ENCODE data around the gene KLK11.

The KLK11 gene

DNA sequence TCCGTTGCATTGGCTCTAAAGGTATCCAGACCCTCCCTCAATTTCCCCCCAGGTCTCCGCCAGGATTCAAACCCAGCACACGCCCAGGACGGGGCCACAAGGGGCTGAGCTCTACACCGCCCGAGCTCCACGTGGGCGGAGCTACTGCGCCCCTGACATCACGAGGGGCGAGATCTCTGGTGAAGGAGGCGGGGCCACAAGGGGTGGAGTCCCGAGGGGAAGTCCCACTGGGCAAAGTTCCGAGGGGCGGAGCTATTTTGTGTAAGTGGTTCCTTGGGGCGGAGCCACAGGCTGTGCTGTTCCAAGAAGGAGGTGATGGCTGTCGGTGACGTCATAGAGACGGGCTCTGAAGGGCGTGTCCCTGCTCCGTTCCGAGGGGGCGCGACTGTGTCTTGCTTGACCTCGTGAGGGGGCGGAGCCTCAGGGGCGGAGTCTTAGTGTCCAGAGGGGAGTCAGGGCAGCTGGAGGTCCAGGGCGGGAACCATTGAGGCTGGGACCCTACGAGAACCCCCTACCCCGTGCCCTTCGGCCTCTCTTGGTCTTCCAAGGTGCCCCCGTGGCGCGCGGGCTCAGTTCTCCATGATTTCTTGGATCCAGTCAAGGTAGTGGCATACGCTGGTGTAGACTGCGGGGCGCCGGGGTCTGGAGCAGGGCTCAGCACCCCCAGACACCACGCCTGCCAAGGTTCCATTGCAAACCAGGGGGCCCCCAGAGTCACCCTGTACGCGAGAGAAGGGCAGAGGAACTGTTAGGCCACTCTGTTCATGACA lies 23.7 kb downstream of the KLK11 start:
- no peak overlapping the region for H3K4me3 ChIP-seq (ENCODE audit: low read depth, low read length)
- in situ Hi-C loops (cut with HindIII; ENCODE audit: low sequenced_read_pairs): no loop called here
- no peak for DNase-seq (ENCODE audit: low read depth, low spot score)
- TF ChIP-seq, protein P1, sequence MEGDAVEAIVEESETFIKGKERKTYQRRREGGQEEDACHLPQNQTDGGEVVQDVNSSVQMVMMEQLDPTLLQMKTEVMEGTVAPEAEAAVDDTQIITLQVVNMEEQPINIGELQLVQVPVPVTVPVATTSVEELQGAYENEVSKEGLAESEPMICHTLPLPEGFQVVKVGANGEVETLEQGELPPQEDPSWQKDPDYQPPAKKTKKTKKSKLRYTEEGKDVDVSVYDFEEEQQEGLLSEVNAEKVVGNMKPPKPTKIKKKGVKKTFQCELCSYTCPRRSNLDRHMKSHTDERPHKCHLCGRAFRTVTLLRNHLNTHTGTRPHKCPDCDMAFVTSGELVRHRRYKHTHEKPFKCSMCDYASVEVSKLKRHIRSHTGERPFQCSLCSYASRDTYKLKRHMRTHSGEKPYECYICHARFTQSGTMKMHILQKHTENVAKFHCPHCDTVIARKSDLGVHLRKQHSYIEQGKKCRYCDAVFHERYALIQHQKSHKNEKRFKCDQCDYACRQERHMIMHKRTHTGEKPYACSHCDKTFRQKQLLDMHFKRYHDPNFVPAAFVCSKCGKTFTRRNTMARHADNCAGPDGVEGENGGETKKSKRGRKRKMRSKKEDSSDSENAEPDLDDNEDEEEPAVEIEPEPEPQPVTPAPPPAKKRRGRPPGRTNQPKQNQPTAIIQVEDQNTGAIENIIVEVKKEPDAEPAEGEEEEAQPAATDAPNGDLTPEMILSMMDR (IDR thresholded peaks at IDR 0.05; ENCODE audit: low read depth, low read length): no peak

DNA sequence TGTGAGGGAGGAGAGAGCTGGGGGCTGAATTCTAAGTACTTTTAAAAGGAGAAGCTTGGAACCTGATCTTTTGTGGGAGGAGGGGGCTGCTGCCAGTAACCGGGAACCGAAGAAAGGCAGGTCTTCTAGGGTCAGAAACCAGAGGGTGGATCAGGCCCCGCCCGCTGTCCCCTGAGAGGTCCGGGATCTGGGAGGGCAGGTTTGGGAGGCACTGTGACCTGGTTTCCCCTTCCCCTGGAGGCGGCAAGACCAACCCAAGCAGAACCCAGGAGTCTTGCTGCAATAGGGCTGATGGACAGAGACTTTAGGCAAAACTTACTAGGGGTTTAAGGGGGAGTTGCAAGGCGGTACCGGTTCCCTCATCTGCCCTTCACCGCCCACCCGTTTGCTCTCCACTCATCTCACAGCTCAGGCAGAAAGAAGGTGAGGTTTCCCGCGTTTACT lies 24.3 kb downstream of the KLK11 start:
- TF ChIP-seq, protein P1 (IDR thresholded peaks at IDR 0.05; ENCODE audit: low read depth, low read length): no peak
- no peak for DNase-seq (ENCODE audit: low read depth, low spot score)
- in situ Hi-C loops (cut with HindIII; ENCODE audit: low sequenced_read_pairs): no loop called here
- H3K4me3 ChIP-seq (ENCODE audit: low read depth, low read length): no peak overlapping the region

DNA sequence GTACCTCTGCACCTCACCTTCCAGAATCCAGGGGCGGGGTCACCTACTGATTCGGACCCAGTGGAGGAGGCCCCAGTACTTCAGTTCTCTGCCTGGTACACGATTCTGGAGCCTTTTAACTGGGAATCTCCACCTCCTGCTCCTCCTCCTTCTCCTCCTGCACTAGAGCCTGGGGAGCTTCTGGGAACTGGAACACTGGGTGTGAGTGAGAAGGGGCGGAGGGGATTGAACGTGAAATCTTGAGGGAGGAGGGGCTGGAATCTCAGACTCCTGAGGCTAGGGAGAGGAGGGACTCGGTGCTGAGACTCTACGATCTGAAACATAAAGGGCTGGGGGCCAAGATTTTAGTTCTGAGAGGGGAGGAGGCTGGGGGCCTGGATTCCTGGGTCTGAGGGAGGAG lies 24.9 kb downstream of the KLK11 start, which contains the start of gene KLK8:
TSS of gene KLK8 (minus strand) at position 90 of the 400 bp plus-strand sequence. CDS start 437 bp downstream, outside the sequence.
- TF ChIP-seq, protein P1 (IDR thresholded peaks at IDR 0.05; ENCODE audit: low read depth, low read length): no peak
- H3K4me3 ChIP-seq (ENCODE audit: low read depth, low read length): no peak within 1 kb of the TSS
- DNase-seq (ENCODE audit: low read depth, low spot score): no peak
- in situ Hi-C loops (cut with HindIII; ENCODE audit: low sequenced_read_pairs): no loop called here

DNA sequence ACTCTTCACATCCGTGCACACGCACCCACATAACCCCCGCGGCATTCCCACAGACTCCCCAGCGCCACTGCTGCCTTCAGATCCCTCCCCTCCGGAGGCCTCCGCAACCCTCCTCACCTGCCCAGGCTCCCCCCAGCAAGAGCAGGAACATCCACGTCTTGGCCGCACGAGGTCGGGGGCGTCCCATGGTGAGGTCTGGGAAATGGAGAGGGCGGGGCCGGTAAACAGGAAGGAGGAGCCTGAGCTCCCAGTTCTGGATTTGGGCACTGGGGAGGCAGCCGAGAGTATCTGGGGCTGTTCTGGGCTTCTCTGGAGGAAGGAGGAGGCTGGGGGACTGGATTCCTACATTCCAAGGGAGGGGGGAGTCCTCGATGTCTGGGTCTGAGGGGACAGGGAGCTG lies 25.4 kb downstream of the KLK11 start:
- in situ Hi-C loops (cut with HindIII; ENCODE audit: low sequenced_read_pairs): no loop called here
- TF ChIP-seq, protein P1 (IDR thresholded peaks at IDR 0.05; ENCODE audit: low read depth, low read length): no peak
- DNase-seq (ENCODE audit: low read depth, low spot score): no peak
- H3K4me3 ChIP-seq (ENCODE audit: low read depth, low read length): no peak overlapping the region

DNA sequence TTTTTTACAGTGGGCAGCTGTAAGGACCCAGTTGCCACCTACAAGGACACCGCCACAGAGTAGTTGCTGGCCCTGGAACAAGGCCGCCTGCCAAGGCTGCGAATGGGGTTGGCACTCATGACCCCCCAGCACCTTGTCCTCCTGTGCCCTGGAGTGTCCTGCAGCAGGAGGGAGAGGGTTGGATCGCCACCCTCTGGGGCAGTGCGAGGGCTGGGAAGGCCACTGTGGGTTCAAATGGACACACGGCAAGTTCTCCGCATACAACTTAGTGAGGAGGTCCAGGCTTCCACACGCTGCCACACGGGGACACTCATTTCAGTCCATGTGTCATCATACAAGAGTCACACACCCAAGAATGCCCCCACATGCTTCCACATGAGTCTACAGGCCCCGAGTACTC lies 26.0 kb downstream of the KLK11 start:
- H3K4me3 ChIP-seq (ENCODE audit: low read depth, low read length): no peak overlapping the region
- DNase-seq (ENCODE audit: low read depth, low spot score): no peak
- TF ChIP-seq, protein P1 (IDR thresholded peaks at IDR 0.05; ENCODE audit: low read depth, low read length): no peak
- in situ Hi-C loops (cut with HindIII; ENCODE audit: low sequenced_read_pairs): no loop called here

DNA sequence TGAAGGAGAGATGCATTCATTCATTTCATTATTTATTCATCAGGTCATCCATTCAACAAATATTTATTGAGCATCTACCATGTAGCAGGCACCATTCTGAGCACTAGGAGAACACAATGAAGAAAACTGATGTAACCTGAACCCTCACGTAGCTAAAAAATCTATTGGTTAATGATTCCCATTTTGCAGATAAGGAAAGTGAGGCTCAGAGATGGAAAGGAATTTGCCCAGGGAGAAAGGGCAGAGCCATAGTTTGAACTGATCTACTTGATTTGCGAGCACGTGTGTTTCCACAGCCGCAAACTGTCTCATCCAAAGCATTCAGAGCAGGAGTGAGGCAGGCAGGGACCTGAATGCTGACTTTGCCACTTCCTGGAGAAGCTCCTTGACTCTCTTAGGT lies 27.7 kb downstream of the KLK11 start:
- TF ChIP-seq, protein P1 (IDR thresholded peaks at IDR 0.05; ENCODE audit: low read depth, low read length): no peak
- DNase-seq (ENCODE audit: low read depth, low spot score): no peak
- H3K4me3 ChIP-seq (ENCODE audit: low read depth, low read length): no peak overlapping the region

More for the DNA sequence above, 27.7 kb downstream of the KLK11 start:
- in situ Hi-C loops (cut with HindIII; ENCODE audit: low sequenced_read_pairs): no loop called here
